Tibial artery (tissue), 4 donors: Measurements from ENCODE around the gene C1QTNF7.

Source experiments
- DNase-seq, 2 donors: peaks; one replicate each; pipeline ENCODE4 v3.0.0-alpha.2; 2019
- H3K27ac ChIP-seq, 2 donors: fragments of 200-600 bp; sonication (generic) in 1 of 2; 1 replicate in 1 of 2; 2 replicates in 1 of 2; pipeline ENCODE4 v1.5.1; 2018 to 2019; ENCODE audit warnings: mild to moderate bottlenecking in 1 of 2
- H3K27me3 ChIP-seq, 2 donors: fragments of 200-600 bp; sonication (generic) in 1 of 2; one replicate each; pipeline versions ENCODE4 v1.5.1 to v1.6.0; 2016 to 2019
- H3K36me3 ChIP-seq, 3 donors: fragments of 200-600 bp; sonication (generic) in 2 of 3; one replicate each; pipeline ENCODE4 v1.5.1; 2016 to 2019; ENCODE audit warnings: mild to moderate bottlenecking in 2 of 3
- H3K4me1 ChIP-seq, 4 donors: fragments of 200-600 bp; sonication (generic) in 2 of 4; 1 replicate in 3 of 4; 2 replicates in 1 of 4; pipeline ENCODE4 v1.5.1; 2016 to 2019
- H3K4me3 ChIP-seq, 2 donors: fragments of 200-600 bp; sonication (generic) in 1 of 2; 1 replicate in 1 of 2; 2 replicates in 1 of 2; pipeline ENCODE4 v1.5.1; 2018 to 2019; ENCODE audit warnings: mild to moderate bottlenecking in 2 of 2
- H3K9me3 ChIP-seq, 3 donors: fragments of 200-600 bp; sonication (generic) in 1 of 3; one replicate each; pipeline ENCODE4 v1.5.1; 2016 to 2019
- CTCF ChIP-seq, 2 experiments: fragments of 200-600 bp in 1 of 2; fragments of 450-650 bp in 1 of 2; IDR thresholded peaks; one replicate each; pipeline ENCODE4 v1.5.1; 2017 to 2019; ENCODE audit warnings: antibody characterized with exemption in 2 of 2, mild to moderate bottlenecking in 1 of 2, moderate library complexity in 1 of 2
- intact Hi-C: fragments of 100-400 bp; cut with DNase I; formaldehyde crosslinking; loops from one replicate; pipeline ENCODE4 v1.15.0; 2023; ENCODE audit warnings: low total_unique reads

The C1QTNF7 gene

GRCh38 chr4:15428611-15429010 is 778 bp downstream of the C1QTNF7 start:
- H3K27ac ChIP-seq: peak overlapping the region; percentile 73 to 77
- H3K27me3 ChIP-seq: no peaks in the 10 kb centered on the region
- intact Hi-C loops: loop anchor here (10.0 kb wide), 1 partner anchor 424 kb away; the partner anchor contains the start of gene CPEB2
- H3K36me3 ChIP-seq: no peaks in the 10 kb centered on the region
- peaks cover 0 to 96% (median 42%) of the 10 kb centered on the region in 4 donors for H3K4me1 ChIP-seq
- TF ChIP-seq CTCF (IDR thresholded peaks at IDR 0.05): no peak
- H3K9me3 ChIP-seq: no peaks in the 10 kb centered on the region
- peak overlapping the region; percentile 44 to 48 for H3K4me3 ChIP-seq
- DNase-seq: peak; percentile 68 to 78

- DNase-seq: no peak
- Histone ChIP-seq H3K36me3 (no peaks in the 10 kb centered on the region), H3K27me3 (no peaks in the 10 kb centered on the region), H3K4me3 (no peak overlapping the region), H3K4me1 (peaks cover 0 to 79% (median 49%) of the 10 kb centered on the region in 4 donors), H3K9me3 (no peaks in the 10 kb centered on the region), H3K27ac (peak overlapping the region; percentile 72 to 80)
- no peak for TF ChIP-seq CTCF (IDR thresholded peaks at IDR 0.05)
- intact Hi-C loops: no loop called here
Measured at GRCh38 chr4:15434091-15434490, 6.3 kb downstream of the C1QTNF7 start.

DNA sequence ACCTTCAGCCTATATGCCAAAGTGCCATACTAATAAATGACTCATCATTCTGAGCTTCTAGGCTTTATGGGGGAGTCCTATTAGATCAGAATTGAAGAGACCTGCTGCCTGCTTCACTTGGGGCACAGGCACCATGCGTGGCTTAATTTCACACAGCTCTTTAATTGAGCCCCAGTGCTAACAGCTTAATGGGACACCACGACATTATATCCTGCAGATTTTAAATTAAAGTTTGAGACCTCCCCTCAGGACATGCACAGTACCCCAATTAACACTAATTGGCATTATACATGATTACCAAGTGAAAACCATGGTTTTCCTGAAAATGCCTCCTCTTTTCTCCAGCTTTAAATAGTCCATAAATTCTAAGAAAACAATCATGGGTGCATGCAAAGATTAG is 6.8 kb downstream of the C1QTNF7 start:
- no peak for TF ChIP-seq CTCF (IDR thresholded peaks at IDR 0.05)
- no peaks in the 10 kb centered on the region for H3K9me3 ChIP-seq
- no peaks in the 10 kb centered on the region for H3K27me3 ChIP-seq
- intact Hi-C loops: no loop called here
- peaks cover 0 to 3% (median 0%) of the 10 kb centered on the region in 3 donors for H3K36me3 ChIP-seq
- peaks cover 0 to 73% (median 47%) of the 10 kb centered on the region in 4 donors for H3K4me1 ChIP-seq
- peak overlapping the region; percentile 33 to 53 for H3K27ac ChIP-seq
- no peak for DNase-seq
- H3K4me3 ChIP-seq: no peak overlapping the region

- H3K27me3 ChIP-seq: no peaks in the 10 kb centered on the region
- peaks cover 0 to 56% (median 41%) of the 10 kb centered on the region in 4 donors for H3K4me1 ChIP-seq
- H3K36me3 ChIP-seq: peaks cover 0 to 15% (median 0%) of the 10 kb centered on the region in 3 donors
- intact Hi-C loops: no loop called here
- H3K9me3 ChIP-seq: no peaks in the 10 kb centered on the region
- TF ChIP-seq CTCF (IDR thresholded peaks at IDR 0.05): no peak
- no peak for DNase-seq
- no peak overlapping the region for H3K4me3 ChIP-seq
- peak overlapping the region; percentile 52 to 58 for H3K27ac ChIP-seq
Measured at GRCh38 chr4:15436513-15436912, 8.7 kb downstream of the C1QTNF7 start.

GRCh38 chr4:15438939-15439524 is 11.2 kb downstream of the C1QTNF7 start:
- H3K36me3 ChIP-seq: peaks cover 0 to 36% (median 14%) of the 10 kb centered on the region in 3 donors
- DNase-seq: no peak
- no peak overlapping the region for H3K4me3 ChIP-seq
- H3K27ac ChIP-seq: no peak overlapping the region
- no peak for TF ChIP-seq CTCF (IDR thresholded peaks at IDR 0.05)
- H3K9me3 ChIP-seq: no peaks in the 10 kb centered on the region
- intact Hi-C loops: no loop called here
- peaks cover 0 to 31% (median 21%) of the 10 kb centered on the region in 4 donors for H3K4me1 ChIP-seq
- H3K27me3 ChIP-seq: no peaks in the 10 kb centered on the region
